ENCODE measurements around the gene LETM1. TPM values are rescaled to one million over a fixed set of nuclear protein-coding genes. Genes with fewer than 3 reads are reported as not detected.
A peak's percentile ranks its signal among the peaks of the same experiment; 100 is the strongest.

The LETM1 gene
- total and polyA plus RNA-seq, 5 experiments from 2014 or later = 10.8 to 41.9 (median 12.9) TPM

DNA sequence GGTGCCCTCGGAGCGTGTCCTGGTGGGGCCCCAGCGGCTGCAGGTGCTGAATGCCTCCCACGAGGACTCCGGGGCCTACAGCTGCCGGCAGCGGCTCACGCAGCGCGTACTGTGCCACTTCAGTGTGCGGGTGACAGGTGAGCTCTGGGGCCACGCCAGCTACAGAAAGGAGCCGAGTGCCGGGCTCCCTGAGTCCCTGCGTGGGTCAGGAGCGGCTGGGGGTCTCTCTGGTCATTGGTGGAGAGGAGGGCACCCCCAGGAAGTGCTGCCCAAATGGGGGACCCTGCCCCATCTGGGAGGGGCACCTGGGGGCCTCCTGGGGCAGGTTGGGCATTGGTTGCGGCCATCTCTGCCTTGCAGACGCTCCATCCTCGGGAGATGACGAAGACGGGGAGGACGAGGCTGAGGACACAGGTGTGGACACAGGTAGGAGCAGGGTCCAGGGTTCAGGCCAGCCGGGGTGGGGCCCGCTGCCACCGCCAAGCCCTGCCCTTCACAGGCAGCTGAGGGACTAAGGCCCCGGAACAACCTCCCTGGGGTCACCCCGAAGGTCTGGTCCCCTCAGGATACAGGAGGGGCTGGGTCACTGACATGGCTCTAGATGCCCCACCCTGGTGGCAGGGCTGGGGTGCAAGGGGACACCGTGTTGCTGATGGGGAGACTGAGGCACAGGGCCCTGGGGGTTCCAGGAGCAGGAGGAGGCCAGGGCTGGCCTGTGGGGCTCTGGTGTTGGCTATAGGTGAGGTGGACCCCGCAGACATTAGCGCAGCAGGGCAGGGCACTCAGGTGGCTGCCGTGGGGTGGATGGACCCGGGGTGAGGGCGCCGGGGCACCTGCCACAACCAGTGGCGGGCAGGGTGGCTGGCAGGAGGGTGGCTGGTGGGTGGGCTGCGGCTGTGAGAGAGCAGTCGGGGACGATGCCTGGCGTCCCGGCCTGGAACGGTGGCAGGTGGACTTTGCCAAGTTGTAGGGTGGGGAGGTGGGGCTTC, 56.3 kb downstream of the LETM1 start:
- Mint-ChIP-seq H3K27me3 (peaks cover 2 to 24% (median 12%) of the 10 kb centered on the region in 5 donors), H3K36me3 (no peaks in the 10 kb centered on the region), H3K9me3 (no peaks in the 10 kb centered on the region), H3K4me3 (no peak overlapping the region), H3K4me1 (no peaks in the 10 kb centered on the region), H3K27ac (no peak overlapping the region)
- ATAC-seq (no peak), DNase-seq (no peak)
- POLR2A ChIA-PET = no interaction called here

DNA sequence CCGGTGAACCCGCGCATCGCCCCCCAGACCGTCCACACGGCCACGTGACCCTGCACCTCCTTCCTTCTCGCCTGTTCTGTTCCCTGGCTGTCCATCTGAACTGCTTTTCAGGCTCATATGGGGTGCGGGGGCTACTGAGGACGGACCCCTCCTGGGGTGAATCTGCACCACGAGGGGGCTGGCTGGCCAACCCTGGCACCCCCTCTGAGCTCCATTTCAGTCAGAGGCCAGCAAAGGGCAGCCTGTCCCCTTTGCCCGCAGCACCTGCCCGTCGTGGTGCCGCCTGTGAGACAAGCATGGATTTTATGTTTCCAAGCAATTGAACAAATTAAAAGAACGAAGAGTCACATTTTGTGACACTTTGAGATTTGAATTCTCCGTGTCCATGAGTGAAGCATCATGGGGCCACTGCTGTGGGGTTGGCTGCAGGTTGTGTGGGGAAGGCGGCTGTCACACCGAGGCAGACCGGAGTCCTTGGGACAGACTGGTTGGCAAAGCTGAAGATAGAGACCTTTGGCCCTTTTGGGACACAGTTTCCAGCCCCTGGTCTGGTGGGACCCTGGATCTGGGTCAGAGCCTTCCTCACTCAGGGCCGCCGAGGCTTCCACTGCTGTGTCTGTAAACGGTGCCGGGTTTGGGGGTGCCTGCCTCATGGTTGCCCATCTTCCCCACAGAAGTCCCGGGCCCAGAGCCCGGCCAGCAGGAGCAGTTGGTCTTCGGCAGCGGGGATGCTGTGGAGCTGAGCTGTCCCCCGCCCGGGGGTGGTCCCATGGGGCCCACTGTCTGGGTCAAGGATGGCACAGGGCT, 57.2 kb downstream of the LETM1 start:
- H3K36me3 Mint-ChIP-seq = no peaks in the 10 kb centered on the region
- no peaks in the 10 kb centered on the region for H3K9me3 Mint-ChIP-seq
- ATAC-seq (no peak), DNase-seq (no peak)
- peaks cover 0 to 2% (median 0%) of the 10 kb centered on the region in 4 donors for H3K4me1 Mint-ChIP-seq
- H3K4me3 Mint-ChIP-seq = no peak overlapping the region
- POLR2A ChIA-PET = no interaction called here
- H3K27ac Mint-ChIP-seq = no peak overlapping the region
- H3K27me3 Mint-ChIP-seq = peaks cover 2 to 24% (median 12%) of the 10 kb centered on the region in 5 donors

DNA sequence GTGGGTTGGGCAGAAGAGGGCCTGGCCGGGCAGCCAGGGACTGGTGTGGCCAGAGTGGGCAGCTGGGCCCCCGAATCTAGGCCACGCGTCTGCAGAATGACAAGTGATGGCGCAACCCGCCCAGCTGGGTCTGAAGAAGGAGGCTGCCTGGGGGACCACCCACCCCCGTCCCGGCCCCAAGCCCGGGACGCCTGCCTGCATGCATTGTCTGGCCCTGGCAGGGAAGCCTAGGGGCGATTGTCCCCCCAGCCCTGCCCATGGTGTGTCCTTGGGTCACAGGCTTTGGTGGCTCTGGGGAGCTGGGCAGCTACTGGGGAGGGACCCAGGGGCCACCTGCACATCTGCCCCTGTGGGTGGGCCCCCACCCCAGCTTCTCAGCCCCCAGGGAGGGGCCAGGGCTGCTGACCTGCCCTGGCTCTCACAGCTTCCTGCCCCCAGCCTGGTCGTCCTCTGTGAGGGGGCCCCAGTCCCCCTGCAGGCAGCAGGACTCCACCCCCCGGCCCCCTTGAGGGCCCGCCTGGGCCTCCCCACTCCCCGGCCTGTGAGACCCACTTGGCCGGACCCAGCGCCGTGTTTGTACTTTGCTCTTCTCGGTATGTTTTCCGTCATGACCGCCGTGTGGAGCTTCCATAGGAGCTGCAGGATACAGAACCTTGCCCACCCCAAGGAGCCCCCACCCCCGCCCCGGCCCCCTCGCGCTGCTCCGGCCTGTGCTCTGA, 57.9 kb downstream of the LETM1 start:
- DNase-seq (no peak), ATAC-seq (no peak)
- Mint-ChIP-seq H3K36me3 (no peaks in the 10 kb centered on the region), H3K4me1 (peaks cover 0 to 2% (median 0%) of the 10 kb centered on the region in 4 donors), H3K9me3 (no peaks in the 10 kb centered on the region), H3K4me3 (no peak overlapping the region), H3K27me3 (peaks cover 2 to 24% (median 12%) of the 10 kb centered on the region in 5 donors), H3K27ac (no peak overlapping the region)
- POLR2A ChIA-PET = no interaction called here

DNA sequence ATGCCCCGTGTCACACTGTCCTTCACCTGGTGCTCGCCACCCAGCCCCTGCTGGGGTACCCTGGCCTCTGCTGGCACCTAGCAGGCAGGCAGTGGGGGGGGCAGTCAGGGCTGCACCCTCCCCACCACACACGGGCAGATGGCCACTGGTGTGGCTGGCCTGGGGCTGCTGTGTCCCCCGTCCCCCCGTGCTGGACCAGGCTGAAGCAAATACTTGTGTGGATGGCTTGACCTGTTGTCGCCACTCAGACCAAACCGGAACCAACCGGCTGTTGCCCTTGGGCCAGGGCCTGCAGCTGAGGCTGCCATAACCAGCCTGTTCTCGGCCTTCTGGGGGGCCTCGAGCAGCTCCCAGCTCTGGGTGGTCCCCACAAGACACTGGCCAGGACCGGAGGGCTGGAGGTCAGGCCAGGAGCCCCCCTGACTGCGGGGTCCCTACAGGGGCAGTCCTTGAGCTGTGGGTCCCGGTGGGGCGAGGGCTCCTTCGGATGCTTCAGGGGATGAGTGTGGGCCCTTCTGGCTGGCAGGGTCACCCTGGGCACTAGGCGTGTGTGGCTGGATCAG, 58.6 kb downstream of the LETM1 start:
- POLR2A ChIA-PET = no interaction called here
- no peak for ATAC-seq
- no peaks in the 10 kb centered on the region for H3K36me3 Mint-ChIP-seq
- H3K9me3 Mint-ChIP-seq = no peaks in the 10 kb centered on the region
- peaks cover 0 to 2% (median 0%) of the 10 kb centered on the region in 4 donors for H3K4me1 Mint-ChIP-seq
- H3K27me3 Mint-ChIP-seq = peaks cover 2 to 24% (median 12%) of the 10 kb centered on the region in 5 donors
- H3K4me3 Mint-ChIP-seq = no peak overlapping the region
- no peak for DNase-seq
- no peak overlapping the region for H3K27ac Mint-ChIP-seq

DNA sequence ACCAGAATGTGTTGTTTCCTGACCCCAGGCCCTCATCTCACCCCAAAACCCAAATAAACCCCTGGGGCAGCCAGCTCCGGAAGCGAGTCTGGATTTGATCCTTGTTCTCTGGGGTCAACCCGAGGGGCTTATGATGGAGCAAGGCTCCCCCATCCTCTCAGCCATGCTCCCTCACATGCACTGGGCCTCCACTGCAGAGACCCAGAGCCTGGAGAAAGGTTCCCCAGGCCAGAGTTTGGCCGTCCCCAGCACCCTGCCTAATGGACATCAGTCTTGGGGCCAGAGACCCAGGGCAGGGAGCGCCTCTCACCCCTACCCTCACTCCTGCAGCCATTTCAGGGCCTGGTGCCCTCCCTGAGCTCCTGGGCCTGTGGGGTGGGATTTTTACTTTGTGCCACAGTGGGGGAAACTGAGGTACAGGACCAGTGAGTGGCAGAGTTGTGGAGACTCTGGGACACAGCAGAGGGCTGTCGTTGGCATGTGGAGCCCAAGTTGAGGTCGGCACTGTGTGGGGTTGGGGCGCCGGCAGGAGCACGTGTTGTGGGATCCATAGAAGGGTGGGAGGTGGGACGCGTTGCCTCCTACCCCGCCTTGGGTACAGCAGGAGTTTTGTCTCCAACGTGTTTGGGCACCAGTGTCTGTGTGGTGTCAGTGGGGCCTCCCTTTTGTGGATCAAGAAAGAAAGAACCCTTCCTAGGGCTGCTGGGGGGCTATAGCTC, 59.3 kb downstream of the LETM1 start:
- ATAC-seq (no peak), DNase-seq (no peak)
- Mint-ChIP-seq H3K27me3 (peaks cover 2 to 24% (median 12%) of the 10 kb centered on the region in 5 donors), H3K9me3 (no peaks in the 10 kb centered on the region), H3K36me3 (no peaks in the 10 kb centered on the region), H3K4me1 (peaks cover 0 to 2% (median 0%) of the 10 kb centered on the region in 4 donors), H3K4me3 (peak overlapping the region in 2 of 10 donors; percentile 14 to 26), H3K27ac (peak overlapping the region in 1 of 10 donors; percentile 29)
- POLR2A ChIA-PET = interaction anchor here (1.2 kb wide), 1 partner anchor 10 kb away, joined by 4 read pairs; no protein-coding TSS in a partner anchor

DNA sequence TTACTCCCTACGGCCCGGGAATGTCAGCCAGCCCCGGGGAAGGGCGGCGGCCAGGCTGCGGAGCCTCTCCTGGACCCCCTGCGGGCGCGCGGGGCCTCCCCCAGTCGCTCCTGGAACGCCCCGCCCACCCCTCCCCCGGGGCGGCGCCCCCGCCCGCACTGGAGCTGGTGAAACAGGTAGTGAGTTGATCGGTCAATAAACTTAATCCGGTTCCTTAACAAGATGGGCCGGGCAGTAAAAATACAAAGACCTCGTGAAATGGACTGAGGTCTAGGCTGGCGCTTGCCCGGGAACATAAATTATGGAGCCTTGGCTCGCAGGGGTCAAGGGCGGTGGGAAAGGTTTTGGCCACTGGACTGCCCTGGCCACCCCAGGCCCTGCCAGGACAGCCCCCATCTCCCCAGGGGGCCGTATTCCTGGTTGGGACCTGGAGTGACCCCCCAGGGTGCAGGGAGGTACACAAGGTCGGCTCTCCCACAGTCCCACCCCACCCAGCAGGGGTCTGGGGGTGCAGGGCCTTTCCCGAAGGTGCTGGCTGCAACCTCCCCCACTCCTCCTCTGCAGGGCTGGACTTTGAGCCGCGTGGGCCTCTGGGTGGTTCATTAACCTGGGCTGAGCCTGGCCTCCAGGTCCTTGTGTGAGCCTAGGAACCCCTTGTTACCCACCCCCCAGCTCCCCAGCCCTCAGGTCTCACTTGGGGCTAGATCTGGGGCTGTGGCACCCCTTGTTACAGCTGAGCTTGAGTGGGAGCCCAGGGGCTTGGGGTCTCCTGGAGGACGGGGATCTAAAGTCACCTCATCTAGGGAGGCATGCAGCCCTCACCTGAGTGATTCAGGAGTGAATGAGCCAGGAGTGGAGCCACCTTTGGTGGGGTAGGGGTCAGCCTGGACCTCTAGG, 60.4 kb downstream of the LETM1 start:
- POLR2A ChIA-PET = interaction anchor here (0.7 to 1.2 kb wide), 2 partner anchors 11 to 733 kb away, joined by 3 to 4 read pairs; no protein-coding TSS in a partner anchor
- no peak for ATAC-seq
- H3K27me3 Mint-ChIP-seq = peaks cover 2 to 26% (median 12%) of the 10 kb centered on the region in 5 donors
- peaks cover 0 to 2% (median 0%) of the 10 kb centered on the region in 4 donors for H3K4me1 Mint-ChIP-seq
- no peaks in the 10 kb centered on the region for H3K9me3 Mint-ChIP-seq
- H3K27ac Mint-ChIP-seq = no peak overlapping the region
- peak overlapping the region in 8 of 10 donors; percentile 22 to 60 (median 32) for H3K4me3 Mint-ChIP-seq
- no peak for DNase-seq
- no peaks in the 10 kb centered on the region for H3K36me3 Mint-ChIP-seq

DNA sequence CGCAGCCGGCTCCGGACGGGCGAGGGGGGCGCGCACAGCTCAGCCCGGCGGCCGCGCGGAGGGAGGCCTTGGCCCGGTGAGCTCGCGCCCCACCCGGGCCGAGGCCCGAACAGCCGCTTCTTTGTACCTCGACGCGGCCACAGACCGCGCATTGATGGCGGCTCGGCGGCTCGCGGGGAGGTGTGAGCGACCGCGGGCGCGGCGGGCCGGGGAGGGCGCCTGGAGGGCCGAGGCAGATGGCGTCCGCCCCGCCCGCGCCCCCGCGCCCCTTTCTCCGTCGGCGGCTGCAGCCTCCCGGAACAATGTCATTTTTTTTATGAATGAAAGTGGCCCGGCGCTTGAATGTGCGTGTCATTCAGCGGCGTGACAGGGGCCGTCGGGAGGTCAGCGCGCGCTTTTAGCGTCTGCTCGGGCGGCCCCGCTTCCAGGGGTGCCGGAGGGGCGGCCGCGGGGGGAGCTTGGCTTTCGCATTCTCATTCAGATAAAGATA, 61.1 kb downstream of the LETM1 start:
- Mint-ChIP-seq H3K9me3 (no peaks in the 10 kb centered on the region), H3K4me1 (peaks cover 0 to 2% (median 0%) of the 10 kb centered on the region in 4 donors), H3K4me3 (peak overlapping the region in 8 of 10 donors; percentile 18 to 71 (median 47)), H3K27ac (no peak overlapping the region), H3K36me3 (no peaks in the 10 kb centered on the region), H3K27me3 (peaks cover 2 to 23% (median 11%) of the 10 kb centered on the region in 5 donors)
- DNase-seq = no peak
- no peak for ATAC-seq
- POLR2A ChIA-PET = interaction anchor here (0.5 to 0.7 kb wide), 2 partner anchors 80 to 732 kb away, joined by 3 read pairs; no protein-coding TSS in a partner anchor

DNA sequence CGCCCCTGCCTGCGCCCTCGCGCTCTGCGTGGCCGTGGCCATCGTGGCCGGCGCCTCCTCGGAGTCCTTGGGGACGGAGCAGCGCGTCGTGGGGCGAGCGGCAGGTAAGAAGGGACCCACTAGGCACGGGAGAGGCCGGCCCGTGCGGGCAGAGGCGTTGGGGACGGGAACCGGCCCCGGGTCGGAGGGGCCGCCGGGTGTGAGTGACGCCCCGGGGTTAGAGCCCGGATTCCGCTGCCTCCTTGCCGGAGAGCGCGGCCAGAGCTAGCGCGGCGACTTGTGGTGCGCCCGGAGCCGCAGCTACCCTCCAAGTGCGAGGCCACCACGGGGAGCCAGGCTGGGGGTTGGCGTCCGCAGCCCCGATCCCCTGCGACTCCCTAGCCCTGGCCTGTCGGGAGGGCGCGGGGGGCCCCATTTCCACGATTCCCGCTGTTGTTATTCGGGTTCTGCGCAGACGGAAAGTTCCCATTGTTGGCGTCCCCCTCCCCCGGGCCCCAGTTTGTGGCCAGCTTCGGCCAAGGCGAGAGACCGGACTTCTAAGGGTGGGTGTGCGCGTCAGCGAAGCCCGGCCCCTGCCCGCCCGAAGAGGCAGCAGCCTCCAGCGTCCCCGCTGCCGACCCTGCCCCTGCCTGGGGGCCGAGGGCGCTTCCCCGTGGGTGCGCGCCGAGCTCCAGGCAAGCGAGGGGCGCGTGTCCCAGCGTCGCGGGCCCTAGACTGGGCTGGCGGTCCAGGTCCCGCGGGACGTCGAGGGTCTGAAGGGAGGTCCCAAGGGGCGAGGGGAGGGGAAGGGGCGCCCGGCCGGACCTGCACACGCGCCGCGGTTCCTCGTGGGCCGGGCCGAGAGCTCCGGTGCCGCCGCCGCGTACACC, 61.8 kb downstream of the LETM1 start:
- H3K4me1 Mint-ChIP-seq = peaks cover 0 to 2% (median 0%) of the 10 kb centered on the region in 4 donors
- H3K36me3 Mint-ChIP-seq = no peaks in the 10 kb centered on the region
- POLR2A ChIA-PET = interaction anchor here (0.5 kb wide), 1 partner anchor 81 kb away, joined by 3 read pairs; no protein-coding TSS in a partner anchor
- H3K4me3 Mint-ChIP-seq = peak overlapping the region in 4 of 10 donors; percentile 26 to 54 (median 34)
- DNase-seq (peak in 1 of 10 donors; percentile 11), ATAC-seq (peak in 1 of 2 donors; percentile 12)
- H3K27me3 Mint-ChIP-seq = peaks cover 2 to 23% (median 10%) of the 10 kb centered on the region in 5 donors
- H3K9me3 Mint-ChIP-seq = no peaks in the 10 kb centered on the region
- H3K27ac Mint-ChIP-seq = no peak overlapping the region

DNA sequence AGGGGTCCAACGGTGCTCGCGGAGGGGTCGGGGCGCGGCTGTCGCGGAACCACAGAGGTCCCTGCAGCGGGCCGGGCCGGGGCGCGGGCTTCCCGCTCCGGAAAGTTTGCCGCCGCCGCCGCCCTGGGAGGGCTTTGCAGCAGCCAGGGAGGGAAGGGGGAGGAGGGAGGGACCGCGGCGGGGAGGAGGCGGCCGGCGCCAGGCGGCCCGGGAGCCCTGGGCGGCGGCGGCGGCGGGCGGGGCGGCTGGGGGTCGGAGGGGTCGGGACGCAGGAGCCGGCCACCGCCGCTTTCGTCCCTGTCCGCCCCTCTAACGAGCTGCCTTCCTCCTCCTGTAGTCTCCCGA, 62.5 kb downstream of the LETM1 start:
- POLR2A ChIA-PET = no interaction called here
- H3K36me3 Mint-ChIP-seq = no peaks in the 10 kb centered on the region
- peak overlapping the region in 1 of 10 donors; percentile 35 for H3K4me3 Mint-ChIP-seq
- ATAC-seq (peak; percentile 54 to 63), DNase-seq (peak in 6 of 10 donors; percentile 18 to 46 (median 38))
- H3K27me3 Mint-ChIP-seq = peaks cover 0 to 17% (median 7%) of the 10 kb centered on the region in 5 donors
- no peak overlapping the region for H3K27ac Mint-ChIP-seq
- no peaks in the 10 kb centered on the region for H3K9me3 Mint-ChIP-seq
- H3K4me1 Mint-ChIP-seq = peaks cover 0 to 2% (median 0%) of the 10 kb centered on the region in 4 donors
